ENCODE data around the gene TIMM13. TPM values are rescaled to one million over a fixed set of nuclear protein-coding genes. Genes with fewer than 3 reads are reported as not detected.
"Not testable (repeated sequence)": the region's sequence is repeated elsewhere in the genome, so short reads cannot be mapped to it uniquely, and the experiment has no call there.

Gene TIMM13
- total RNA-seq, 4 donors from 2014 or later = 34.2 to 52.8 (median 44.9) TPM

DNA sequence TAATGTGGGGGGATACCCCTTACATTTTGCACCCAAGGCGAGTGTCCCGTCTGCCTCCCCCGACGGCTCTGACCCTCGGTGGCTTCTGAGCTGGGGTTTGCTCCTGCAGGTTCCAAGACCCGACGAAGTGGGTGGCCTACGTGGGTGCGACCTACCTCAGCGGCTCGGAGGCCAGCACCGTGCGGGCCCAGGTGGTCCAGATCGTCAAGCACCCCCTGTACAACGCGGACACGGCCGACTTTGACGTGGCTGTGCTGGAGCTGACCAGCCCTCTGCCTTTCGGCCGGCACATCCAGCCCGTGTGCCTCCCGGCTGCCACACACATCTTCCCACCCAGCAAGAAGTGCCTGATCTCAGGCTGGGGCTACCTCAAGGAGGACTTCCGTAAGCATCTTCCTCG, 19.1 kb downstream of the TIMM13 start:
- intact Hi-C loops (cut with DNase I; ENCODE audit: low total_unique reads) = loop anchor here (10.0 kb wide), 1 partner anchor 263 kb away; no protein-coding TSS in a partner anchor
- H3K4me3 ChIP-seq (ENCODE audit: low read depth, poor library complexity, severe bottlenecking) = no peak overlapping the region
- 79 to 86% methylated on average over 13 to 22 of the region's 25 CpGs for WGBS, 2 donors
- DNase-seq (ENCODE audit: low spot score in 2 of 2) = no peak
- no peak for TF ChIP-seq POLR2A (IDR thresholded peaks at IDR 0.05)
- TF ChIP-seq, protein P1, sequence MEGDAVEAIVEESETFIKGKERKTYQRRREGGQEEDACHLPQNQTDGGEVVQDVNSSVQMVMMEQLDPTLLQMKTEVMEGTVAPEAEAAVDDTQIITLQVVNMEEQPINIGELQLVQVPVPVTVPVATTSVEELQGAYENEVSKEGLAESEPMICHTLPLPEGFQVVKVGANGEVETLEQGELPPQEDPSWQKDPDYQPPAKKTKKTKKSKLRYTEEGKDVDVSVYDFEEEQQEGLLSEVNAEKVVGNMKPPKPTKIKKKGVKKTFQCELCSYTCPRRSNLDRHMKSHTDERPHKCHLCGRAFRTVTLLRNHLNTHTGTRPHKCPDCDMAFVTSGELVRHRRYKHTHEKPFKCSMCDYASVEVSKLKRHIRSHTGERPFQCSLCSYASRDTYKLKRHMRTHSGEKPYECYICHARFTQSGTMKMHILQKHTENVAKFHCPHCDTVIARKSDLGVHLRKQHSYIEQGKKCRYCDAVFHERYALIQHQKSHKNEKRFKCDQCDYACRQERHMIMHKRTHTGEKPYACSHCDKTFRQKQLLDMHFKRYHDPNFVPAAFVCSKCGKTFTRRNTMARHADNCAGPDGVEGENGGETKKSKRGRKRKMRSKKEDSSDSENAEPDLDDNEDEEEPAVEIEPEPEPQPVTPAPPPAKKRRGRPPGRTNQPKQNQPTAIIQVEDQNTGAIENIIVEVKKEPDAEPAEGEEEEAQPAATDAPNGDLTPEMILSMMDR (IDR thresholded peaks at IDR 0.05) = no peak

DNA sequence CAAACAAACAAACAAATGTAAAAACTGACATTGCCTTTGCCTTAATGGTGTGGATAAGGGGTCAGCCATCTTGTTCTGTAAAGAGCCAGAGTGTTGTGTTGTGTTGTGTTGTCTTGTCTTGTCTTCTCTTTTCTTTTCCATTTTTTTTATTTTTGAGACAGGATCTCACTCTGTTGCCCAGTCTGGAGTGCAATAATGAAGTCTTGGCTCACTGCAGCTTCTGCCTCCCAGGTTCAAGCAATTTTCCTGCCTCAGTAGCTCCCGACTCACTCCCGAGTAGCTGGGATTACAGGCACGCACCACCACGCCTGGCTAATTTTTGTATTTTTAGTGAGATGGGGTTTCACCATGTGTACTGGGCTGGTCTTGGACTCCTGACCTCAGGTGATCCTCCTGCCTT, 27.8 kb downstream of the TIMM13 start:
- TF ChIP-seq, protein P1 (IDR thresholded peaks at IDR 0.05) = no peak
- no peak for TF ChIP-seq POLR2A (IDR thresholded peaks at IDR 0.05)
- 92 to 95% methylated on average over 4 of the region's 4 CpGs for WGBS, 2 donors
- no peak for DNase-seq (ENCODE audit: low spot score in 2 of 2)
- H3K4me3 ChIP-seq (ENCODE audit: low read depth, poor library complexity, severe bottlenecking) = no peak overlapping the region
- intact Hi-C loops (cut with DNase I; ENCODE audit: low total_unique reads) = loop anchor here (10.0 kb wide), 1 partner anchor 125 kb away; no protein-coding TSS in a partner anchor

DNA sequence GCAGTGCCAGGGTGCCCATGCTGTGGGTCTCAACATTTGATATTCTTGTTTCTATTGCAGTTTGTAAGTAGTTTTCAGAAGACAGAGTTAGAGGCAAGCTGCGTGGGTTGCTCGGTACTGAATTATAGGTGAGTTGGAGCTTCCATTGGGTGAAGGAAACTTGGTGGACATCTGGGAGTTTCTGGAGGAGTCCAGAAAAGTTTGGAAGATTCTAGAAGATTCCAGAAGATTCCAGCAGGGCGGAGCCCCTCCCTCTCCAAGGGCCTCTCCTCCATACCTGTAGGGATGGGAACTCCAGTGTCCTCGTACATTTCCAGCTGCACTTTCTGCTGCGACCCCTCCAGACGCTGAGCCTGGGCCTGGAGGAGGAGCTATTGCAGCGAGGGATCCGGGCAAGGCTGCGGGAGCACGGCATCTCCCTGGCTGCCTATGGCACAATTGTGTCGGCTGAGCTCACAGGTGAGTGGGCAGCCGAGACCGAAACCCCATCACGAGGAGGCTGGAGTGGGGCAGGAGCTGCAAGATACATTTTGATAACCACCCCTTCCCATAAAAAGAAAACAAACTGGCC, 28.6 kb downstream of the TIMM13 start:
- WGBS, 2 donors = 82 to 84% methylated on average over 11 to 14 of the region's 14 CpGs
- TF ChIP-seq POLR2A (IDR thresholded peaks at IDR 0.05) = no peak
- H3K4me3 ChIP-seq (ENCODE audit: low read depth, poor library complexity, severe bottlenecking) = no peak overlapping the region
- no peak for DNase-seq (ENCODE audit: low spot score in 2 of 2)
- intact Hi-C loops (cut with DNase I; ENCODE audit: low total_unique reads) = loop anchor here (10.0 kb wide), 1 partner anchor 124 kb away; no protein-coding TSS in a partner anchor

DNA sequence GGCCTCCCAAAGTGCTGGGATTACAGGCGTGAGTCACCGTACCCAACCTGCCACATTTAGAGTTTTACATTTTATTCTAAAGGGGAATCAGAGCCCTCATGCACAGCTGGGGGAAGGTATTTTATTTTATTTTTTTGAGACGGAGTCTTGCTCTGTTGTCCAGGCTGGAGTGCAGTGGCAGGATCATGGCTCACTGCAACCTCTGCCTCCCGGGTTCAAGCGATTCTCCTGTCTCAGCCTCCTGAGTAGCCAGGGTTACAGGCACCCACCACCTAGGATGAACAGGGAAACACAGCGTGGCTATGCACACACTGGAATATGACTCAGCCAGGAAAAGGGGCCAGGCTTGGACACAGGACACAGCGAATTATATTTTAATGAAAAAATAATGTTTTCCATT, 30.2 kb downstream of the TIMM13 start:
- not testable (repeated sequence) for DNase-seq (ENCODE audit: low spot score in 2 of 2); H3K4me3 ChIP-seq (ENCODE audit: low read depth, poor library complexity, severe bottlenecking)
- 84 to 92% methylated on average over 7 of the region's 7 CpGs for WGBS, 2 donors
- intact Hi-C loops (cut with DNase I; ENCODE audit: low total_unique reads) = loop anchor here (10.0 kb wide), 1 partner anchor 122 kb away; no protein-coding TSS in a partner anchor

DNA sequence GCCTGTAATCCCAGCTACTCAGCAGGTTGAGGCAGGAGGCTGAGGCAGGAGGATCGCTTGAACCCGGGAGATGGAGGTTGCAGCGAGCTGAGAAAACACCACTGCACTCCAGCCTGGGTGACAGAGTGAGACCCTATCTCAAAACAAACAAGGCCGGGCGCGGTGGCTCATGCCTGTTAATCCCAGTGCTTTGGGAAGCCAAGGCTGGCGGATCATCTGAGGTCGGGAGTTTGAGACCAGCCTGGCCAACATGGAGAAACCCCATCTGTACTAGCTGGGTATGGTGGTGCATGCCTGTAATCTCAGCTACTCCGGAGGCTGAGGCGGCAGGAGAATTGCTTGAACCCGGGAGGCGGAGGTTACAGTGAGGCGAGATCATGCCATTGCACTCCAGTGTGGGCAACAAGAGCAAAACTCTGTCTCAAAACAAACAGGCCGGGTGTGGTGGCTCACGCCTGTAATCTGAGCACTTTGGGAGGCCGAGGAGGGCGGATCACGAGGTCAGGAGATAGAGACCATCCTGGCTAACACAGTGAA, 32.0 kb downstream of the TIMM13 start:
- intact Hi-C loops (cut with DNase I; ENCODE audit: low total_unique reads) = loop anchor here (10.0 kb wide), 1 partner anchor 121 kb away; no protein-coding TSS in a partner anchor
- WGBS, 2 donors = 90 to 95% methylated on average over 18 of the region's 18 CpGs
- DNase-seq (ENCODE audit: low spot score in 2 of 2); H3K4me3 ChIP-seq (ENCODE audit: low read depth, poor library complexity, severe bottlenecking): not testable (repeated sequence)

DNA sequence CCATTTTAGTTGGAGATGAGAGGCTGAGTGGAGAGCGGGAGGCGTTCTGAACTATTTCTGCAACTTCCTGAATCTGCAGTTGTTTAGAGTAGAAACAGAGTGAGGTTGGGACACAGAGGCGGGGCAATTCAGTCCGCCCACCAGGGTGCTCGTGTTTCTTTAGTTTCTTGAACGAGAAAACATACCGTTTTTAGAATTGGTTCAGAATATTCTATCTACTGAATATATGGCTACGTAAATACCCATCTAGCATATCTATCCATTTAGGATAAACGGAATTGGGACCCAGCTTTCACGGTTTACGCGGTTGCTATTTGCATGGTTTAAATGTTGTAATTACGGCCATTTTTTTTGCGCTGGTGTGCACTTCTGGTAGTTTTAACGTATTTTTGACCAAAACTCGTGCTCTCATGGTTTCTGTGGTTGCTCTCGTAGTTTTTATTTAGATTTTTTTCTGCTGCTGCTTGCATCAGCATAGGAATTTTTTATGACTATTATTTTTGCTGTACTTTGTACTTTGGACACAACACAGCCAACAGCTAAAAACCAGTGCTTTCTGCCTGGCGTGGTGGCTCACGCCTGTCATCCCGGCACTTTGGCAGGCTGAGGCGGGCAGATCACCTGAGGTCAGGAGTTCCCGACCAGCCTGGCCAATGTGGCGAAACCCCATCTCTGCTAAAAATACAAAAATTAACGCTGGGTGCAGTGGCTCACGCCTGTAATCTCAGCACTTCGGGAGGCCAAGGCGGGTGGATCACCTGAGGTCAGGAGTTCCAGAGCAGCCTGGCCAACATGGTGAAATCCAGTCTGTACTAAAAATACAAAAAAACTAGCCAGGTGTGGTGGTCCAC, 32.7 kb downstream of the TIMM13 start:
- TF ChIP-seq POLR2A (IDR thresholded peaks at IDR 0.05) = no peak
- TF ChIP-seq, protein P1 (IDR thresholded peaks at IDR 0.05) = no peak
- DNase-seq (ENCODE audit: low spot score in 2 of 2) = no peak
- no peak overlapping the region for H3K4me3 ChIP-seq (ENCODE audit: low read depth, poor library complexity, severe bottlenecking)
- WGBS, 2 donors = 66 to 68% methylated on average over 27 of the region's 27 CpGs
- intact Hi-C loops (cut with DNase I; ENCODE audit: low total_unique reads) = loop anchor here (10.0 kb wide), 1 partner anchor 120 kb away; no protein-coding TSS in a partner anchor

DNA sequence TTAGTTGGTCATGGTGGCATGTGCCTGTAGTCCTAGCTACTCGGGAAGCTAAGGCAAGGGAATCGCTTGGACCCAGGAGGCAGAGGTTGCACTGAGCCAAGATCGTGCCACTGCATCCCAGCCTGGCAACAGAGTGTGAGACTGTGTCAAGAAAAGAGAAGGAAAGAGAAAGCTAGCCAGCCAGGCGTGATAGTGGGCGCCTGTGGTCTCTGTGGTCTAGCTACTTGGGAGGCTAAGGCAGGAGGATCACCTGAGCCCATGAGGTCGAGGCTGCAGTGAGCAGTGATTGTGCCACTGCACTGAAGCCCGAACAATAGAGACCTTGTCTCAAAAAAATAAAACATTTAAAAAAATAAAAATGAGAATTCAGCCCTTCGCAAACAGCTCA, 33.3 kb downstream of the TIMM13 start:
- intact Hi-C loops (cut with DNase I; ENCODE audit: low total_unique reads) = loop anchor here (10.0 kb wide), 1 partner anchor 119 kb away; no protein-coding TSS in a partner anchor
- no peak for TF ChIP-seq POLR2A (IDR thresholded peaks at IDR 0.05)
- TF ChIP-seq, protein P1 (IDR thresholded peaks at IDR 0.05) = no peak
- DNase-seq (ENCODE audit: low spot score in 2 of 2) = no peak
- 69 to 77% methylated on average over 8 of the region's 8 CpGs for WGBS, 2 donors
- no peak overlapping the region for H3K4me3 ChIP-seq (ENCODE audit: low read depth, poor library complexity, severe bottlenecking)

DNA sequence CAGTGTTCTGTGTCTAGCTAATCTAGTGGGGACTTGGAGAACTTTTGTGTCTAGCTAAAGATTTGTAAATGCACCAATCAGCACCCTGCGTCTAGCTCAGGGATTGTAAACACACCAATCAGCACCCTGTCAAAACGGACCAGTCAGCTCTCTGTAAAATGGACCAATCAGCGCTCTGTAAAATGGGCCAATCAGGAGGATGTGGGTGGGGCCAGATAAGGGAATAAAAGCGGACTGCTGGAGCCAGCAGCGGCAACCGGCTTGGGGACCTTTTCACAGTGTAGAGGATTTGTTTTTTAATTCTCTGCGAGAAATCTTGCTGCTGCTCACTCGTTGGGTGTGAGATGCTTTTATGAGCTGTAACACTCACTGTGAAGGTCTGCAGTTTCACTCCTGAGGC, 34.5 kb downstream of the TIMM13 start:
- H3K4me3 ChIP-seq (ENCODE audit: low read depth, poor library complexity, severe bottlenecking); DNase-seq (ENCODE audit: low spot score in 2 of 2): not testable (repeated sequence)
- 75% methylated on average over 8 of the region's 8 CpGs for whole genome bisulfite sequencing, 2 donors
- intact Hi-C loops (cut with DNase I; ENCODE audit: low total_unique reads) = loop anchor here (10.0 kb wide), 1 partner anchor 118 kb away; no protein-coding TSS in a partner anchor

Measured in lower leg skin (tissue), 4 donors.